ENCODE results near the gene MIB2.
"Not testable (repeated sequence)": the region's sequence is repeated elsewhere in the genome, so short reads cannot be mapped to it uniquely, and the experiment has no call there.

MIB2 gene

DNA sequence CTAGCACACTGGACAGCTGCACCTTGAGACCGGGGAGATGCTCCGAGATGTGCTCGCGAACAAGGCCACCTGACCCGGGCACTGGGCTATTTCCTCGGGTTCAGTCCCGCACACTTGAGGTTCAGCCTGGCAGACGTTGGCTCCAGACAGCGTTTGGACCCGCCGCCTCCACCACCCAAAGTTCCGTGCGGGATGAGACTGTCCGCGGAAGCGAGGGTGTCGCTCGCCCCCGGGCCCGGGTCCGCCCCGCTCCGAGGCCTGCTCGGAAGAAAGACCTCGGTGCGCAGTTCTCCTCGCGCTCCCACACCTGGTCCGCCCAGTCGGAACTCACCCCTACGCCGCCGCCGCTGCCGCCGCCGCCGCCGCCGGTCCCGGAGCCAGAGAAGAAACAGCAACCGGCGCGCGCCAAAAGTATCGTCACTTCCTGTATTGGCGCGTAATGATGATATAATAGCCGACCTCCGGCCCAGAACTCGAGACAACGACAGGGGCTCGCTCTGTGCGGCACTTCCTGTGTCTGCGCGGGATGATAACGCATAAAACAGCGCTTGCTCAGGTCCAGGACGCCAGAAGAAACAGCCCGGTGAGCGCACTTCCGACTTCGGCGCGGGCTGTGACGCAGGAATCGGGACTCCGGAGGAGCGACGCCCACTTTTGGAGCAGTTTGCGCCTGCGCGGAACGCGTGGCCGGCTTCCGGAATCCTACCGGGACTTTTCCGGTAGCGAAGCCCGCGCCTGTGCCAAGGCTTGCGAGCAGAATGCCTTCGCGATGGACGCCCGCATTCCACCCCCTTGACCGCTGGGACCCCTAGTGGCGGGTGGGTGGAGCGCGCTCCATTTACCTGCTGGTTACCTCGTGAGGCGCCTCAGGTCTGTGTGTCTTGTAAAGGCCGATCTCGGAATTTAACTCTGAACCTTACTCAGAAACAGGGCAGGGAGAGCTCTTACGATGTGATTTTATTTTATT is 43.6 kb downstream of the MIB2 start, which contains the start of gene CDK11B:
Gene CDK11B, minus strand, starts transcription at position 422 of the 967 bp plus-strand sequence. CDS start 1,519 bp downstream, outside the sequence.
- peak; percentile 98 for DNase-seq (ENCODE audit: low read depth)

DNA sequence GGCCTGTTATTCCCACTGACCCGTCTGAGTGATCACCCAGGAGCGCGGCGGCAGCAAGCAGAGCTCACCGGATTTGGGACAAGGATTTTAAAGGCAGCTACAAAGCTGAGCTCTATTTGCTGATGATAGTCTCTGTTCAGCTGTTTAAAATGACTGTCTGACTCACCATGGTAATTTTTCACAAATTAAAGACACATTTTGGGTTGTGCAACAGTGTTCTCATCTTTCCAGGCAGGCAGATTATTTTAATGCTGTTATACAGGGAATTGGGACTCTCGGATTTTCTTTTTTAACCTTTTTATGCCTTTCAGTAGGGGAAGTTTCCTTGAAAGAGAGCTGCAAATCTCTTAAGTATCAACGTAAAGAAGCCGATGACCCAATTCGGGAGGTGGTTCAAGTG is 47.1 kb downstream of the MIB2 start:
- not testable (repeated sequence) for DNase-seq (ENCODE audit: low read depth)

DNA sequence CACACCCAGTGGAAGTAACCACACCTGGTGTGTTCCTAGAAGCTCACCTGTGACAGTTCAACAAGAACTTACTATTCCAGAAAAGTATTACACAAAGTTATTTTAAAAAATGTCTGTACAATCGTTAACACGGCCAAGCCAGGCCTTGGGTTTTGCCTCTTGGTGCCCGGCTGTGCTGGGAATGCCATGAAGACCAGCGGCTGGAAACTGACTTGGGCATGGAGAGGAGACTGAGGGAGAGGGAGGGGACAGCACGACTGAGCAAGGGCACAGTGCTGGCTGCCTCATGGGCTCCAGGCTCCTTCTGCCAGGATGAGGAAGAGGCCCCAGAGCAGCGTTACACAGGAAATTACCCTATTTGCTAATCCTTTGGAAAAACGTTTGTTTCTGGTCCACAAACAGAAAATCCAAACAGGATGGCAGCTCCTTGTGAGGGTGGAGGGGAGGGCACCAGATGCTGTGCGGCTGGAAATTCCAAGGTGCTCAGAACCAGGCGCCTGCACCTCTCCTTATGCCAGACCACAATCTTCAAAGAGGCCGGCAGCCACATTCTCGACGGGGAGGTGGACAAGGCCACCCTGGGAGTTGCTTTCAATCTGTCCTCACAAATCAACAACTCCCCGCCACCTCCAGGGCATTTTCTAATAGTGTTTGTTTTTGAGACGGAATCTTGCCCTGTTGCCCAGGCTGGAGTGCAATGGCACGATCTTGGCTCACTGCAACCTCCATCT is 47.7 kb downstream of the MIB2 start:
- DNase-seq (ENCODE audit: low read depth): not testable (repeated sequence)

DNA sequence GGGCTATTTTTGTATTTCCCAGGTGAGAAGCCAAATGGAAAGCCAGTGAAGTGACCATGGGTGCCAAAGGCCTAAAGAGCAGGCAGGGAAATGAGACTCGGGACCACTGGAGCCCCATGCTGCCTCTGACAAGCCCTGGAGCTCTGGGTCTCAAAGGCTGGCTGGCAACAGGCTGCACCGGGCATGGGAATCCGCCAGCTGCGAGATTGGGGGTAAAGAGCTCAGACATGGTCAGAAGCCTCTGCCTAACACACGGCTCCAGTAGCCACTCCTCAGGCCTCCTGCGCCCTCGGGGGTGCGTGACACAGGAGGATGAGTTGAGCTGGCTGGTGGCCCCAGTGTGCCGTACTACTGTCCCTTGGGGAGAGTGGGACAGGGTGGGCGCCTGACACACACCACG is 49.0 kb downstream of the MIB2 start:
- not testable (repeated sequence) for DNase-seq (ENCODE audit: low read depth)

DNA sequence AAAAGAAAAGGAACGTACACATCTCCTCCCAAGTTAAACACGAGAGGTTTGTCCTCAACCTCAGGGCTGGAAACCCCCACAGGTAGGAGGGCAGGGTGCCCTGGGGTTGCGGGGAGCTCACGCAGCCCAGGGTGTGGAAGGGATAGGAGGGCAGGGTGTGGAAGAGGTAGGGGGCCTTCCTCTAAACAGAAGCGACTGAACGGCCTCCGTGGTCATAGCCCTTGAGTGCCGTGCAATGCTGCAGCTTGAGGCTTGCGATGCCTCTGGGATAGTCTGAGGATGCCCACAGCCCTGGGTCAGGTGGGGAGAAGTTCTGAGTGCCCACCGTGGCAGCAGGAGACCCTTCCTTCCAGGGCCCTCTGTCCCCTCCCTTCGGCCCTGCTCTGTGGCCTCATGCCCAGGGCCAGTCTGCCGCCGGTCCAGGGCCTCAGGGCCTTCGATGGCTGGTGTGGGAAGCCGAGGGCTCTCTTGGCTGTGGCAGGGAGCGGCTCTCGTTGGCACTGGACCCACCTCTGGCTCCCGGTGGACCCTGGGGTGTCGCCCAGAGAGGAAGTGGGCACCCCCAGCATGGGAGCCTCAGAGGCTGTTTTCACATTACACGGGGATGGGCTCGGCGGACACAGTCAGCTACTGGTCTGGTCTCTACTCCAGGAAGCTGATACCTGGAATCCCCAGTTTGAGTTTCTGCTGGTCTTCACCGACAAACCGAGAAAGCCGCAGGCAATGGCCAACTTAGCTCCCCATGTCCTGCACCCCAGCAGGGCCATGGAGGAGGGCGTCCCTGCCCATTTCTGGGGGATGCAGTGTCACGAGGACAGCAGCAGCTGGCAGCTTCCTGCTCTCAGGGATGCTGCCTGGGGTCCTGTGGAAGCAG is 49.9 kb downstream of the MIB2 start:
- DNase-seq (ENCODE audit: low read depth): no peak

DNA sequence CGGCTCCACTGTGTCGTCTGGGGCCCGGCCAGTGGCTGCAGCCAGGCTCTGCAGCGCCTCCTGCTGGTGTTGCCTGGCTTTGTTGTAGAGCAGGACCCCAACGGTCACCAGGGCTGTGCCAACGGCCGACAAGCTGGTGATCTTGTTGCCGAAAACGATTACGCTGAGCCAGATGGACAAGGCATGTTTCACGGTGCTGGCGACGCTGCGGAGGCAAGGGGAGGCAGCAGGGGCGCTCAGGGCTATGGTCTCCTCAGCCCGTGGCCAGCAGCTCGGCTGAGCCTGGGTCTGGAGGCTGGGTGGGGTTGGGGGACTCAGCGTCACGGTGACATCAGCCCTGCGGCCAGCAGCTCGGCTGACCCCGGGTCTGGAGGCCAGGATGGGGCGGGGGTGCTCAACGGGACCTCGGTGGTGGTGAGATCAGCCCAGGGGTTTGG is 50.5 kb downstream of the MIB2 start:
- DNase-seq (ENCODE audit: low read depth): no peak

DNA sequence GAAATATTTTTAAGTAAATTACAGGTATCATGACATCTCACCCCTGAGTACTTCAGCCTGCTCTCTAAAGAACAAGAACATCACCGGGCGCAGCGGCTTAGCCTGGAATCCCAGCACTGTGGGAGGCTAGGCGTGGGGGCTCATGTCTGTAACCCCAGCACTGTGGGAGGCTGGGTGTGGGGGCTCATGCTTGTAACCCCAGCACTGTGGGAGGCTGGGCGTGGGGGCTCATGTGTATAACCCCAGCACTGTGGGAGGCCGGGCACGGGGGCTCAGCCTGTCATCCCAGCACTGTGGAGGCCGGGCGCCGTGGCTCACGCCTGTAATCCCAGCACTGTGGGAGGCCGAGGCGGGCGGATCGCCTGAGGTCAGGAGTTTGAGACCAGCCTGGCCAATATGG is 51.2 kb downstream of the MIB2 start:
- DNase-seq (ENCODE audit: low read depth): no peak

DNA sequence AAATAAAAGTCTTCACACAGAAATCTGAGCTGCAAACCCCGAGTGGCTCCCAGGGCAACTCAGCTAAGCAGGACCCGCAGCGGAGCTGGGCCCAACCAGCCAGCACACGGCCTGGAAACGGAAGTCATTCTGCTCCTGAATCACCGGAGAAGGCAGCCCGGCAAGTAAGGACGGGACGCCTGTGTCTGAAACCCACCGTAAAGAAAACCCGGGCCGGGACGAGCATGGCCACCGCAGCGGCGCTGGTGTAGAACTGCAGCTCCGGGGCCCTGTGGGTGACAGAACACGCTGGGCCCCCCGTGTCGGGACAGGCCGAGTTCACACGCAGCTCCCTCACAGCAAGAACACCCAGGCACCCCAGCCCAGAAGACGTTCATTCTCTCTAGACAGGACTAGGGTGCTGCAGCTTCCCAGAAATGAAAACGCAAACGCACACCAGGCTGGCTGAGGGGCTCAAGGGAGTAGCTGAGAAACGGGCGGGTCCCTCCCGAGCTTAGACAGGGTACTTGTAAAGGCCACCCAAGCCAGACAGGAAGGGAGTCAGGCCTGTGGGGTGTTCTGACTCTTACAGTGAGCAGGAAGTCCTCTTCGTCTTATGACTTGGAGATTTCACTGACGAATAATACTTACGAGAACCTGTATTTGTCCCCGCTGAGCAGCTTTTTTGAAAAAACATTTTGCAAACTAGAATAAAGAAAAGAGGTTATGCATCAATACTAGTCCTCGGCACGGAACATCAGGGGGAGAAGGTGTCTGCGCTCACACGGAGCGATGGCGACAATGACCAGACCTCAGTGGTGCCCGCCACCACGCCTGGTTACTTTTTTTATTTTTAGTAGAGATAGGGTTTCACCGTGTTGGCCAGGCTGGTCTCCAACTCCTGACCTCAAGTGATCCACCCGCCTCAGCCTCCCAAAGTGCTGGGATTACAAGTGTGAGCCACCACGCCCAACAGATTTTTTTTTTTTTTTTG is 54.5 kb downstream of the MIB2 start:
- DNase-seq (ENCODE audit: low read depth): no peak

DNA sequence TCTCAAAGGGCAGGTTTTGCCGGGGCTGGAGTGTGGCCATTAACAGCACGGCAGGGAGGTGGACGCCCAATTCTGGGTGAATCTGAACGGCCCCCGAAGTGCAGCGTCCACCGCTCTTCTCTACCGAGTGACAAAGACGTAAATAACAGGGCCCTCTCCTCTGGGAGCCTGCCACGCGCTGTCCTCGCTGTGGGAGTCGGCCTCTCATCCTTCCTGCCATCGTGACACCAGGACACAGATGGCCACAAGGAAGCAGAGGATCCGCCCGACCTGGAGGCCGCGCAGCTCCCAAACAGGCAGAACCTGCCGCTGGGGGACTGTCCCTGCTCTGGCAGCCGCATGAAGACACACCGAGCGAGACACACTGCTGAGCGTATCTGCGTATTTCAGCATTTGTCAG is 55.6 kb downstream of the MIB2 start:
- DNase-seq (ENCODE audit: low read depth): no peak

DNA sequence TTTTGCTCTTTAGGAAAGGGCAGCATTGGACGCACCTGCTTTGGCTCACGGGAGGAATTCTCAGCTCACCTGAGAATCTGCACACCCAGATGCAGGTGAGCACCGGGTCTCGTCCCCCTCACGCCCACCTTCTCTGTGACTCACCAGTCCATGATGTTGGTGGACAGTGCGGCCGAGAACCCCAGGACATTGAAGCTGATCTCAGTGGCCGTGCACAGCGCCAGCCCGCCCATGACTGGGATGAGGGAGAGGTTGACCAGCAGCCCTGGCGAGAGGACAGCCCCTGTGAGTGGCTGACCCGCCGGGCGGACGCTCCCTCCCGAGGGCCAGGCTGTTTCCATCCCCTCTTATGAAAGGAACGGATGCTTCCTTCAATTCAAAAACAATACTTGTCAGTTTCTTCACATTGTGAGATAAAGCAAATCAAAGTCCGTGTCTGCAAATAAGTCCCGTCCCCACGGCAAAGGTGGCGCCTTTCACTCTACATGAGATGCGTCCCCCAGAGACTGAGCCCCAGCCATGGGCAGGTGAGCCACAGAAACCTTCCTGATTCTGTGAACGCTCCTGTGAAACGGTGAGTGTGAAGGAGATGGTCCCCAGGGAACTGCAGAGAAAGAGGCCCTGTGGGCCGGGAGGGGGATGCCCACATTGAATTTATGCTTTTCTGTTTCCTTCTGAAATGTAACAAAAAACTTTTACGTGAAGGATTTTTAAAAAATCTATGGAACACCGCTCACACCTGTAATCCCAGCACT is 56.2 kb downstream of the MIB2 start:
- DNase-seq (ENCODE audit: low read depth): no peak

DNA sequence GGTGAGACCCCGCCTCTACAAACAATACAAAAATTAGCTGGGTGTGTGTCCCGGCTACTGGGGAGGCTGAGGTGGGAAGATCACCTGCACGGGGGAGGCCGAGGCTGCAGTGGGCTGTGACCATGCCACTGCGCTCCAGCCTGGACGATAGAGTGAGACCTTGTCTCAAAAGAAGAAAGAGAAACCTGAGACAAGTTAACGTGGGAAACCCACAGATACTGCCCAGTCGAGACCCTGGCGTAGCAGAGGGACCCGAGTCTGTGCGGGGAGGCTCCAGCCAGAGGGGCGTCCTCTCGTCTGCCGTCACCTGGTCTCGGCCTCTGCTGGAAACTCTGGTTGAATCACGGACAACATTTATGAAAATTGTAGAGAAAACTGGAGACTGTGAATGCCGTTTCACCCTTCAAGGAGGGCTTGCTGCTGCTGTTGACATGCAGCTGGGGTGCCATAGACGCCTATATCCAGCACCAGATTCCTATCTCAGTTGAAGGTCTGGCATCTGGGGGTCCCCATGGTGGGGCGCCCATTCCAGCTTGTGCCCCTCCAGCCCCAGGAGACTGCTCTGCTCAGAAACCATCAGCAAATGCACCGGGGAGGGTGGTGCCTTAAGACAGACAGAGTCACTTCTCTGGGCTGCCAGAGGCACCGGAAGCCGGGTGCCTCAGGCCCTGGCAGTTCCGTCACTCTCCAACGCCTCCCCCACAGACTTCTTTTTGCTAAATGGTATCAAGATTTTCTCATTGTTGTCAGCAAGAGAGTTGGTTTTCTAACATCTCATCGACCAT is 57.1 kb downstream of the MIB2 start:
- no peak for DNase-seq (ENCODE audit: low read depth)

DNA sequence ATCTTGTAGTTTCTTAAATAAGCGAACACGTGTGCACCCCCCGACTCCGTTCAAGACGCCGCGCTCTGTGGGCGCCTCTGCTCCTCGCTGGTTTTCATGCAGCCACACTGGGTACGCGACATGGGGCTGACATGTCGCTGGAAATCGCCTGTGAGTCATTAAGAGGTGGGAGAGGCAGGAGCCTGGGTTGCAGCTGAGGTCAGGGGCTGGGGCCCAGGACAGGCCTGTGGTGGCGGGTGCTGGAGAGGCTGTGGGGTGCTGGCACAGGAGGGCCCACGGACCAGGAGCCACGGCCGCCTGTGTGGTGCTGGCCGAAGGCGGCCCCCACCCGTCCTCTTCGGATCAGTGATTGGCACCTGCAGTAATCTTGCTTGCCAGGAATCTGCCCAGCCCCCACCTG is 59.5 kb downstream of the MIB2 start:
- not testable (repeated sequence) for DNase-seq (ENCODE audit: low read depth)

DNA sequence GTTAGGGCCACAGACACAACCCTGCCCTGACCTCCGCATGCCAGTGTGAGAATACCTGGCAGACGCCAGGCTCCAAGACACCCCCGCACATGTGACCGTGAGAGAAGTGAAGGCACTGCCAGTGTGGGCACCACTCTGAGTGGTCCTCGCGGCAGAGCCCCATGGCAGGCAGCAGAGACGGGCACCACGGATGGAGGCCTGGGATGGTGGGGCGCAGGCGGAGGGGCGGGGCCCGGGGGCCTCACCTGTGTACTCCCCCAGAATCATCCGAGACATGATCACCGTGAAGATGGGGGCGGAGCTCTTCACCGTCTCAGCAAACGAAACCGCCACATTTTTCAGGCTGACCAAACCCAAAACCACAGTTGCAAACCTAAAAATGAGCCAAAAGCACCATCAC is 59.9 kb downstream of the MIB2 start:
- DNase-seq (ENCODE audit: low read depth): not testable (repeated sequence)

DNA sequence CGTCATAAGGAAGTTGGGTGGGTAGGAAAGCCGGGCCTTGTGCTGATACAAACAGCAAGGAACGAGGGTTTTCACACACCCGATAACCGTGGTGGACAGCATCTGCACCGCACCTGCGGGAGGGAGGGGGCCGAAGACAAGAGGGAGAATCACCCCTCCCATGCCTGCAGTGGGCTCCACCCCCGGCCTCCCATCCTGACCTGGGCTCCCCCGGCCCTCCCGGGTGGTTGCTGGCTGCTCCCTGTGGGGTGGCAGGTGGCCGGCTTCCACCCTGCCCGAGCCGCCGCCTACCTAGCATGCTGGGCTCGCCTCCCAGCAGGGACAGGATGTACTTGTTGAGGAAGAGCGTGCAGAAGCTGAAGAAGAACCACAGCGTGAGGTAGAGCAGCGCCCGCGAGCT is 60.8 kb downstream of the MIB2 start:
- DNase-seq (ENCODE audit: low read depth): not testable (repeated sequence)

DNA sequence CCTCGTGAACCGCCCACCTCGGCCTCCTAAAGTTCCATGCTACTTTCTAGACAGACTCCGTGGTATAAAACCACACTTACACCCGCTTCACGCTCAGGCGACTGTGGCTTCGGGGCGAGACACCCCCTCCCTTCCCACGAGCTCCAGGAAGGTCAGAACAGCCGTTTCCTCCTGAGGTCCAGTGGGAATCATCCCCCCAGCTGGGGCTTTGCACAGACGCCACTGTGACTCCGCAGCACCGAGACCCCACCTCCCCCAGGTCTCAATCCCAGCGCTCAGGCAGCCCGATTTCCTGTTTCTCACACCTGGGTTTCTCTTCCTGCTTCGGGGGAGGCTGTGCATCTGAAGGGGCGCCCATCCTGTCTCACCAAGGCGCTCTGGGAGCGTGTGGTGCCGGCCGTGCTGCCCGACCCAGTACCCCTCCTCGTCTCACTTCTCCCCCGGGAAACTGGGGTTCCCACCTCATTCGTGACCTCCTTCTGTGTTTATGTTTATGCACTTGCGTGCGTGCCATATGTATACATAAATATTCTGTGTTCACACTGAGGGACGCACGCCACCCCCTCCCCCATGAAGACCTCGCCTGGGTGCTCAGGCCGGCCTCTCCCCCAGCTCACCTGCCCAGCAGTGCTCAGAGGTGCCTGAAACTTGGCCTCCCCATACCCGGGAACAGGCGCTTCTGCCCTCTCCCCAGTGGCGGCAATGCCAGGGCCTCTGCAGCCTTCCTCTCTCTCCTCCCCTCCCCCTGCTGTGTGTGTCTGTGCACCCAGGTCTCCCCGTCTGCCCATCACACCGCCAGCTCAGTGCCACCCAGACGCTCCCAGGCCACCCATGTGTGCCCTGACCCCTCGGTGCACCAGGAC is 62.6 kb downstream of the MIB2 start:
- DNase-seq (ENCODE audit: low read depth): no peak

DNA sequence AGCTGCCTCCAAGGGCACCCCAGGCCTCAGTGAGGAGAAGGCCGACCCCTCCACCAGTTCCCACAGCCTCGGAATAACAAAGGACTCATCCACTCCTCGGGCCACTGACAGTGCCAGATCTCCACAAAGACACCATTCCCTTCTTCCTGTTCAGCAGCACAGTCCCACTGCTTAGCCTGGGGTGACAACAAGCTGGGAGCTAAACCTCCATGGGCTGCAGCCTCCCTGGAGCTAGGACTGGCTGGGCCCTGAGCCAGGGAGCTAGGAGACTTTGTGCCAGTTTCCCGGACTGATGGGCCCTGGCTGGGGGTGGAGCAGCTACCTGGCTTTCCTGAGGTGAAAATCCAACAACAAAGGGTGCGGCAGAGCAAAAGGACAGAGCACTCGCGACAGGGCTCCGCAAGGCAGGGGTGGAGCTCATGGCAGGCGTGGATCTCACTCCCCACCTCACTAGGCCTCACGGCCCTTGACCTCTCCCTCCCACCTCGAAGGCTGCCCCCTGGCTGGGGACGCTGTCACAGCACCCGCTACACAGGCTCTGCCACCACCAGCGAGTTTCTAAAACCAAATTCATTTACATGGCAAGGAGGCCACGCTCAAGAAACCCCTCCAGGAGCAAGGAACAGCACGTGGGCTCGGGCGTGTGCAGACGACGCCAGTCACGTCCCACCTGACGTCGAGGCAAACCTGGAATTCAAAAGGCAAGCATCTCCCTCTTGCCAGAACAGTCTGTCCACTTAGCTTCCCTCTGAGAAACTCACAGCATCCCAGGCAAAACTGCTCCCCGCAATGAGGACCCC is 63.5 kb downstream of the MIB2 start:
- no peak for DNase-seq (ENCODE audit: low read depth)

Measured in stimulated activated CD8-positive, alpha-beta memory T cell treated with anti-CD3 and anti-CD28 coated beads, Interleukin-15, amount 100 ng/mL, for 24 hours (primary cell).